NCI-H510A treated with DMSO at 0.1 percent for 48 hours (cell line): ENCODE results near the gene PLBD2.

ENCODE experiments used
- DNase-seq: peaks from one replicate; lab custom pipeline; 2025; lab: John Stamatoyannopoulos, UW

PLBD2 gene

GRCh38 chr12:113370923-113371682 is 12.7 kb downstream of the PLBD2 start:
- DNase-seq: no peak

GRCh38 chr12:113371808-113372207 is 13.4 kb downstream of the PLBD2 start:
- no peak for DNase-seq

GRCh38 chr12:113372371-113372770 is 14.0 kb downstream of the PLBD2 start:
- DNase-seq: no peak

GRCh38 chr12:113373440-113373839 is 15.1 kb downstream of the PLBD2 start:
- no peak for DNase-seq

- DNase-seq: no peak
These were observed 15.6 kb downstream of the PLBD2 start for GRCh38 chr12:113373969-113374368.

- no peak for DNase-seq
These were observed 16.5 kb downstream of the PLBD2 start for GRCh38 chr12:113374823-113375428.

- no peak for DNase-seq
These were observed 19.9 kb downstream of the PLBD2 start for GRCh38 chr12:113378291-113378690.

- no peak for DNase-seq
These were observed 22.8 kb downstream of the PLBD2 start for GRCh38 chr12:113381220-113381619.

- DNase-seq: no peak
These were observed 23.8 kb downstream of the PLBD2 start for GRCh38 chr12:113382206-113382605.

- DNase-seq: no peak
These were observed 26.4 kb downstream of the PLBD2 start for GRCh38 chr12:113384778-113385177.

- no peak for DNase-seq
These were observed 27.0 kb downstream of the PLBD2 start for GRCh38 chr12:113385282-113385882.

GRCh38 chr12:113386866-113387566 is 28.6 kb downstream of the PLBD2 start:
- no peak for DNase-seq

GRCh38 chr12:113387631-113388030 is 29.2 kb downstream of the PLBD2 start:
- DNase-seq: no peak

- DNase-seq: no peak
These were observed 30.0 kb downstream of the PLBD2 start for GRCh38 chr12:113388351-113388750.

- DNase-seq: no peak
These were observed 32.0 kb downstream of the PLBD2 start for GRCh38 chr12:113390064-113391043.

GRCh38 chr12:113391145-113391544 is 32.8 kb downstream of the PLBD2 start:
- DNase-seq: no peak

GRCh38 chr12:113391650-113392337 is 33.4 kb downstream of the PLBD2 start:
- DNase-seq: no peak

GRCh38 chr12:113392520-113392919 is 34.1 kb downstream of the PLBD2 start:
- DNase-seq: no peak

GRCh38 chr12:113392988-113393579 is 34.7 kb downstream of the PLBD2 start:
- DNase-seq: no peak

GRCh38 chr12:113393749-113394148 is 35.4 kb downstream of the PLBD2 start:
- no peak for DNase-seq
